ENCODE measurements around the gene ATP5MC3.

- TF ChIP-seq POLR2A (IDR thresholded peaks at IDR 0.05; ENCODE audit: low read length) (no peak), GATA1 (IDR thresholded peaks at IDR 0.05; ENCODE audit: low read depth, low read length) (no peak)
Observed at GRCh38 chr2:175181877-175182308, 383 bp upstream of the ATP5MC3 start.
